Liver (tissue), 9 donors: ENCODE results near the gene PTPN6. TPM values are rescaled to one million over a fixed set of nuclear protein-coding genes. Genes with fewer than 3 reads are reported as not detected.
A peak's percentile ranks its signal among the peaks of the same experiment; 100 is the strongest.

ENCODE experiments used
- DNase-seq: peaks from one replicate; pipeline ENCODE4 v3.0.0-alpha.2; 2017; ENCODE audit warnings: low spot score
- H3K27ac ChIP-seq, 2 donors: one replicate each; pipeline ENCODE4 v1.7.0; 2013; ENCODE audit warnings: inconsistent platforms in 2 of 2, low read length in 2 of 2, control low read depth in 1 of 2, low read depth in 1 of 2, mild to moderate bottlenecking in 1 of 2
- H3K27me3 ChIP-seq, 4 donors: one replicate each; pipeline versions ENCODE4 v1.6.1 to v1.7.0; 2013; ENCODE audit warnings: low read length in 3 of 4, inconsistent platforms in 1 of 4, mild to moderate bottlenecking in 1 of 4, moderate library complexity in 1 of 4; ENCODE audit not compliant: control insufficient read depth in 4 of 4, insufficient read depth in 4 of 4
- H3K36me3 ChIP-seq, 4 donors: one replicate each; pipeline versions ENCODE4 v1.6.1 to v1.7.0; 2013; ENCODE audit warnings: low read length in 3 of 4, mild to moderate bottlenecking in 3 of 4, low read depth in 1 of 4, moderate library complexity in 1 of 4; ENCODE audit not compliant: control insufficient read depth in 4 of 4, insufficient read depth in 3 of 4
- H3K4me1 ChIP-seq, 4 donors: one replicate each; pipeline versions ENCODE4 v1.6.1 to v1.7.0; 2013; ENCODE audit warnings: low read length in 3 of 4, mild to moderate bottlenecking in 3 of 4, moderate library complexity in 1 of 4; ENCODE audit not compliant: control insufficient read depth in 4 of 4, insufficient read depth in 4 of 4
- H3K4me3 ChIP-seq, 3 donors: one replicate each; pipeline versions ENCODE4 v1.6.1 to v1.7.0; 2013; ENCODE audit warnings: low read length in 3 of 3, control low read depth in 1 of 3, low read depth in 1 of 3, mild to moderate bottlenecking in 1 of 3
- H3K9ac ChIP-seq, 2 donors: one replicate each; pipeline ENCODE4 v1.7.0; 2013; ENCODE audit warnings: low read length in 2 of 2, mild to moderate bottlenecking in 2 of 2, moderate library complexity in 2 of 2, control low read depth in 1 of 2, low read depth in 1 of 2
- H3K9me3 ChIP-seq, 4 donors: one replicate each; pipeline versions ENCODE4 v1.6.1 to v1.7.0; 2013; ENCODE audit warnings: low read length in 3 of 4; ENCODE audit not compliant: control insufficient read depth in 4 of 4
- HNF4A ChIP-seq, 2 donors: conservative IDR thresholded peaks; 2 replicates each; pipeline ENCODE4 v1.6.1; 2016; ENCODE audit warnings: antibody characterized with exemption in 2 of 2, mild to moderate bottlenecking in 2 of 2
- JUND ChIP-seq, 2 donors: IDR thresholded peaks; 2 replicates each; pipeline ENCODE4 v1.6.1; 2016; ENCODE audit warnings: antibody characterized with exemption in 2 of 2
- MAX ChIP-seq: IDR thresholded peaks from 2 replicates; pipeline ENCODE4 v1.6.1; 2016; ENCODE audit warnings: antibody characterized with exemption
- NR2F2 ChIP-seq: IDR thresholded peaks from 2 replicates; pipeline ENCODE4 v1.6.1; 2016; ENCODE audit warnings: antibody characterized with exemption
- RXRA ChIP-seq, 2 donors: IDR thresholded peaks; 2 replicates each; pipeline ENCODE4 v1.6.1; 2017 to 2018; ENCODE audit warnings: antibody characterized with exemption in 2 of 2, mild to moderate bottlenecking in 1 of 2
- SP1 ChIP-seq: IDR thresholded peaks from 2 replicates; pipeline ENCODE4 v1.6.1; 2018; ENCODE audit warnings: antibody characterized with exemption, mild to moderate bottlenecking
- YY1 ChIP-seq: IDR thresholded peaks from 2 replicates; pipeline ENCODE4 v1.6.1; 2016; ENCODE audit warnings: antibody characterized with exemption, mild to moderate bottlenecking
- WGBS: extraction: QIAGEN DNeasy Blood & Tissue Kit; methylation state at CpG from one replicate; pipeline ENCODE4 v1.1.7; 2013; 5-methylcytosine and 5-hydroxymethylcytosine counted together
- polyA plus RNA-seq, 2 donors: library from polyadenylated mRNA; stranded (reverse) in 1 of 2; unstranded in 1 of 2; fragments of 200-250 nt in 1 of 2; fragments of >200 nt in 1 of 2; fragmentation: Nextera tagmentation in 1 of 2; extraction: Ambion mirVana in 1 of 2; gene quantifications; one replicate each; pipeline versions ENCODE4 v1.2.1 to v1.2.3, GENCODE V29; 2013 to 2015
- total RNA-seq, 2 donors: library from RNA; depleted of rRNA; stranded (reverse); fragments of >200 nt; gene quantifications; one replicate each; pipeline ENCODE4 v1.2.3, GENCODE V29; 2014
- TF ChIP-seq, protein P1 (sequence below): IDR thresholded peaks from 2 replicates; pipeline ENCODE4 v1.6.1; 2016; ENCODE audit warnings: antibody characterized with exemption
- TF ChIP-seq, protein P2 (sequence below): IDR thresholded peaks from 2 replicates; pipeline ENCODE4 v1.6.1; 2016; ENCODE audit warnings: antibody characterized with exemption
- donor health status: healthy.
- donor health status: healthy.
- donor health status: healthy.
- donor health status: healthy.
- donor health status: healthy.

PTPN6 gene
- total and polyA plus RNA-seq, 4 donors = 15.2 to 41.0 (median 19.6) TPM

DNA sequence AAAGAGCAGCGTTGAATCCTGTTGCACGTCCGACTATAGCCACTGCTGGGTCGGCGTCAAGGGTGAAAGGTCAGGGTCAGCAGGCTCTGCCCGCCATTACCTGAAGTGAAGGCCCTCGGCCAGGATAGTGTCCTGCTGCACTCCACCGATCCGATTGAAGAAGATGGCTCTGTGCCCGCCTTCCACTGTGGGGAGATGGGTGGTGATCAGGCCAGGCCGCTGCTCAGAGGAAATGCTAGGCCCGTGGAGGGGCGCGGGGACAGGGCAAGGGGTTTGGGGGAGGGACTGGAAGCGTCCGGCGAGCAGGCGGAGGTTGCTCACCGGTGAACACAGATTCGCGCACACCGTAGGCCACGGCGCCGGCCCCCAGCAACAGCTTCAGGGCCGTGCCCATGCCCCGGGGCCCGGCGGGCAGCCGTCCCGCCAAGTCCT lies 19.0 kb downstream of the PTPN6 start (continued):
- TF ChIP-seq, protein P1, sequence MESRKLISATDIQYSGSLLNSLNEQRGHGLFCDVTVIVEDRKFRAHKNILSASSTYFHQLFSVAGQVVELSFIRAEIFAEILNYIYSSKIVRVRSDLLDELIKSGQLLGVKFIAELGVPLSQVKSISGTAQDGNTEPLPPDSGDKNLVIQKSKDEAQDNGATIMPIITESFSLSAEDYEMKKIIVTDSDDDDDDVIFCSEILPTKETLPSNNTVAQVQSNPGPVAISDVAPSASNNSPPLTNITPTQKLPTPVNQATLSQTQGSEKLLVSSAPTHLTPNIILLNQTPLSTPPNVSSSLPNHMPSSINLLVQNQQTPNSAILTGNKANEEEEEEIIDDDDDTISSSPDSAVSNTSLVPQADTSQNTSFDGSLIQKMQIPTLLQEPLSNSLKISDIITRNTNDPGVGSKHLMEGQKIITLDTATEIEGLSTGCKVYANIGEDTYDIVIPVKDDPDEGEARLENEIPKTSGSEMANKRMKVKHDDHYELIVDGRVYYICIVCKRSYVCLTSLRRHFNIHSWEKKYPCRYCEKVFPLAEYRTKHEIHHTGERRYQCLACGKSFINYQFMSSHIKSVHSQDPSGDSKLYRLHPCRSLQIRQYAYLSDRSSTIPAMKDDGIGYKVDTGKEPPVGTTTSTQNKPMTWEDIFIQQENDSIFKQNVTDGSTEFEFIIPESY = no peak
- TF ChIP-seq NR2F2 = peak; percentile 64

DNA sequence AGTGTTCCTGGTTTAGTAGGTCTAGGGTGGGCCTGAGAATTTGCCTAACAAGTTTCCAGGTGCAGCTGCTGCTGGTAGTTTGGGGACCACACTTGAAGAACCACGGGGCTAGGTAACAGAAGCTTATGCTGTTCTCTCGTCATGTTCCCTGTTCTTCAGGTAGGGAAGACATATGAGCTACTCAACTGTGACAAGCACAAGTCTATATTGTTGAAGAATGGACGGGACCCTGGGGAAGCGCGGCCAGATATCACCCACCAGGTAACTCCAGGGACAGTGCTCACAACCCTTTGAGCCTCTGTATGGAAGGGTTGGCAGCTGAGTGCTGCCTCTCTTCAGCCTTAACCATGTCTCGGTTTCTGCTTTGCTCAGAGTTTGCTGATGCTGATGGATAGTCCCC lies 23.0 kb downstream of the PTPN6 start:
- no peak overlapping the region for H3K9ac ChIP-seq
- 94% methylated on average over 6 of the region's 6 CpGs for WGBS
- no peak overlapping the region for H3K27ac ChIP-seq
- H3K36me3 ChIP-seq = peaks cover 2 to 50% (median 47%) of the 10 kb centered on the region in 4 donors
- H3K27me3 ChIP-seq = no peaks in the 10 kb centered on the region
- TF ChIP-seq SP1 (no peak), RXRA (IDR thresholded peaks at IDR 0.05) (no peak)
- no peak overlapping the region for H3K4me3 ChIP-seq
- no peak for DNase-seq
- H3K4me1 ChIP-seq = peaks cover 0 to 9% (median 9%) of the 10 kb centered on the region in 4 donors
- no peaks in the 10 kb centered on the region for H3K9me3 ChIP-seq

DNA sequence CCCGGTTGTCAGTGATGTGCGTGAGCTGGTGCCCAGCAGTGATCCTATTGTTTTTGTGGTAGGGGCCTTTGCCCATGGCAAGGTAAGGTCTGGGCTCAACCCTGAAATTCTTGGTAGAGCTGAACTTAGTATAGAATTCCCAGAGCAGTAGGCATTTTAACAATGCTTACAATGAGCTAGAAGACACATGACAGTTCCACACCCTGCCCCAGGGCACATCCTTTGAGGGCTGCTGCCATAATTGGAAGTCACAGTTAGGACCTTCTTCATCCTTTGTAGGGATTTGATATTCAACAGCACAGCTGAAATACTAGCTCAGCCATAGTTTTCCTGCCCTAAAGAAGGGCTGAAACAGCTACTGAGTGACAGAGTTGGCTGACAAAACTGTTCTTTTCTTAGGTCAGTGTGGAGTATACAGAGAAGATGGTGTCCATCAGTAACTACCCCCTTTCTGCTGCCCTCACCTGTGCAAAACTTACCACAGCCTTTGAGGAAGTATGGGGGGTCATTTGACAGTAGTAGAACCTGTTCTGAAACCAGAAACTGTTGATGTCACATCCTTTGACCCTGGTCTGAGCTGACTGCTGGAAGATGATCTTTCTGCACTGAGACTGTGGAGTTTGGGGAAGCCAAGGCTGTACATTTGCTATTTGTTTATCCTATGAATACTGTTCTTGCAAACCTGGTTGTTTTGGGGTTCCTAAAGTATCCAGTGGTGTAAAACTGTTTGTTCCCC lies 24.3 kb downstream of the PTPN6 start:
- Histone ChIP-seq H3K9ac (no peak overlapping the region), H3K9me3 (no peaks in the 10 kb centered on the region), H3K27ac (no peak overlapping the region), H3K36me3 (peaks cover 2 to 56% (median 54%) of the 10 kb centered on the region in 4 donors), H3K4me3 (no peak overlapping the region), H3K4me1 (peaks cover 0 to 9% (median 7%) of the 10 kb centered on the region in 4 donors), H3K27me3 (no peaks in the 10 kb centered on the region)
- no peak for DNase-seq
- 92% methylated on average over 2 of the region's 2 CpGs for WGBS
- no peak for TF ChIP-seq SP1
- no peak for TF ChIP-seq RXRA (IDR thresholded peaks at IDR 0.05)
- TF ChIP-seq, protein P2, sequence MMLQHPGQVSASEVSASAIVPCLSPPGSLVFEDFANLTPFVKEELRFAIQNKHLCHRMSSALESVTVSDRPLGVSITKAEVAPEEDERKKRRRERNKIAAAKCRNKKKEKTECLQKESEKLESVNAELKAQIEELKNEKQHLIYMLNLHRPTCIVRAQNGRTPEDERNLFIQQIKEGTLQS = no peak
- TF ChIP-seq JUND (IDR thresholded peaks at IDR 0.05) = no peak
- TF ChIP-seq YY1 = no peak

DNA sequence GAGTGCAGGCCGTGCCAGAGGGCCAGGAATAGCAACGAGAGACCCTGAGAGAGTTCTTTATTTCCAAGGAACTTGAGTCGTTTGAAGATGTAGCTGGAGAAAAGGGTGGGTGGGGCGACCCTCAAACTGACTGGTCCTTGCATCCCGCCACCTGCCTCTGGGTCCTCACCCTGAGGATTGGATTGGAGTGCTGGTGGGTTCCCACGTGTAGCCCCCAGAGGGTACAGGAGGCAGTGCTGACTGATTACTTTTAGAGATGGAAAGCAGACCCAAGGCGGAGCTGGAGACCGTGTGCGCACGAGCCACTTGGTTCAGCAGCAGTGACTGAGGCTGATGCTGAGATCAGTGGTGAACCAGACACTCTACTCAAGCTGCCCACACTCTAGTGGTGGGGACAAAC lies 26.5 kb downstream of the PTPN6 start:
- H3K27me3 ChIP-seq = no peaks in the 10 kb centered on the region
- no peak for DNase-seq
- WGBS = 88% methylated on average over 10 of the region's 10 CpGs
- H3K9ac ChIP-seq = no peak overlapping the region
- peaks cover 4 to 25% (median 20%) of the 10 kb centered on the region in 4 donors for H3K4me1 ChIP-seq
- no peak for TF ChIP-seq SP1
- TF ChIP-seq RXRA (IDR thresholded peaks at IDR 0.05) = no peak
- no peak for TF ChIP-seq HNF4A (conservative IDR thresholded peaks at IDR 0.05)
- TF ChIP-seq MAX = no peak
- H3K9me3 ChIP-seq = no peaks in the 10 kb centered on the region
- H3K27ac ChIP-seq = no peak overlapping the region
- no peak overlapping the region for H3K4me3 ChIP-seq
- peaks cover 2 to 70% (median 66%) of the 10 kb centered on the region in 4 donors for H3K36me3 ChIP-seq
